Thyroid gland (tissue), 4 donors: ENCODE results near the gene FANCC.

Experiments used
- CTCF ChIP-seq, 6 experiments: fragments of 200-600 bp in 3 of 6; fragments of 450-650 bp in 3 of 6; sonication (generic) in 3 of 6; IDR thresholded peaks; one replicate each; pipeline ENCODE4 v1.5.1; 2016 to 2019; ENCODE audit warnings: antibody characterized with exemption in 6 of 6, mild to moderate bottlenecking in 2 of 6, inconsistent platforms in 1 of 6, moderate library complexity in 1 of 6
- POLR2A ChIP-seq, 2 donors: fragments of 450-650 bp; IDR thresholded peaks; one replicate each; pipeline ENCODE4 v1.6.1; 2017; ENCODE audit warnings: antibody characterized with exemption in 2 of 2, mild to moderate bottlenecking in 2 of 2, moderate library complexity in 1 of 2

GRCh38 chr9:95105519-95106287 is 211.8 kb downstream of the FANCC start:
- TF ChIP-seq POLR2A (IDR thresholded peaks at IDR 0.05) (no peak), CTCF (IDR thresholded peaks at IDR 0.05) (no peak)
